K562 (cell line): ENCODE data around the gene EEF1A1. TPM values are rescaled to one million over a fixed set of nuclear protein-coding genes. Genes with fewer than 3 reads are reported as not detected.
A peak's percentile ranks its signal among the peaks of the same experiment; 100 is the strongest.

Experiments used
- CBX5 ChIP-seq: IDR thresholded peaks from 2 replicates; pipeline ENCODE4 v1.6.1; 2014; ENCODE audit warnings: low read depth, borderline replicate concordance
- FOXK1 ChIP-seq: sonication (generic); formaldehyde crosslinking; IDR thresholded peaks from 2 replicates; pipeline ENCODE4 v1.8.0; 2022; ENCODE audit warnings: missing genetic modification reagents, mild to moderate bottlenecking, borderline replicate concordance
- ID3 ChIP-seq, 2 experiments: fragments of 250-450 bp in 1 of 2; fragments of 450-650 bp in 1 of 2; sonication (Bioruptor Pico) in 1 of 2; IDR thresholded peaks; 2 replicates each; pipeline versions ENCODE4 v1.6.1 to v1.8.0; 2016 to 2021; ENCODE audit warnings: mild to moderate bottlenecking in 2 of 2, moderate library complexity in 2 of 2, missing compliant biosample characterization in 1 of 2, missing genetic modification characterization in 1 of 2
- ILK ChIP-seq: fragments of 450-650 bp; IDR thresholded peaks from 2 replicates; pipeline ENCODE4 v1.6.1; 2016; ENCODE audit warnings: missing genetic modification characterization, low read depth, mild to moderate bottlenecking, missing compliant biosample characterization, moderate library complexity, borderline replicate concordance
- MAX ChIP-seq: sonication (generic); formaldehyde crosslinking; IDR thresholded peaks from 2 replicates; pipeline ENCODE4 v1.9.0; 2022; ENCODE audit warnings: mild to moderate bottlenecking, missing genetic modification reagents
- MXI1 ChIP-seq: IDR thresholded peaks from 2 replicates; pipeline ENCODE4 v1.6.1; 2011; ENCODE audit warnings: low read depth, mild to moderate bottlenecking, improper control_type of control experiment, low read length
- PURB ChIP-seq: sonication (generic); formaldehyde crosslinking; IDR thresholded peaks from 2 replicates; pipeline ENCODE4 v1.9.0; 2021; ENCODE audit warnings: low read depth, mild to moderate bottlenecking, missing genetic modification reagents
- SIN3A ChIP-seq, 2 experiments: fragments of 150-350 bp in 1 of 2; IDR thresholded peaks; 2 replicates each; pipeline ENCODE4 v1.6.1; 2011 to 2016; ENCODE audit warnings: borderline replicate concordance in 2 of 2, low read depth in 2 of 2, low read length in 2 of 2, mild to moderate bottlenecking in 2 of 2, moderate library complexity in 2 of 2; ENCODE audit not compliant: control insufficient read depth in 1 of 2
- TAF9B ChIP-seq: fragments of 450-650 bp; IDR thresholded peaks from 2 replicates; pipeline ENCODE4 v1.6.1; 2018; ENCODE audit warnings: mild to moderate bottlenecking; ENCODE audit not compliant: partially characterized antibody
- TEAD4 ChIP-seq, 2 experiments: sonication (generic) in 1 of 2; formaldehyde crosslinking in 1 of 2; IDR thresholded peaks; 2 replicates each; pipeline versions ENCODE4 v1.6.1 to v1.8.0; 2012 to 2022; ENCODE audit warnings: borderline replicate concordance in 1 of 2, inconsistent platforms in 1 of 2, low read length in 1 of 2, mild to moderate bottlenecking in 1 of 2, missing genetic modification reagents in 1 of 2
- THRAP3 ChIP-seq: fragments of 450-650 bp; IDR thresholded peaks from 2 replicates; pipeline ENCODE4 v1.6.1; 2016; ENCODE audit warnings: mild to moderate bottlenecking, inconsistent platforms, borderline replicate concordance
- ZNF277 ChIP-seq: fragments of 250-450 bp; sonication (Bioruptor Pico); IDR thresholded peaks from 2 replicates; pipeline ENCODE4 v1.8.0; 2022; ENCODE audit warnings: inconsistent platforms, mild to moderate bottlenecking, moderate library complexity, borderline replicate concordance
- ZNF280B ChIP-seq: fragments of 250-450 bp; sonication (Bioruptor Pico); IDR thresholded peaks from 2 replicates; pipeline ENCODE4 v1.5.1; 2021; ENCODE audit warnings: mild to moderate bottlenecking
- polyA plus RNA-seq, 8 experiments: library from polyadenylated mRNA; depleted of rRNA in 4 of 8; stranded (reverse) in 5 of 8; unstranded in 3 of 8; fragments of >200 nt; fragmentation: Nextera tagmentation in 2 of 8; fragmentation: Illumina TruSeq in 1 of 8; extraction: Ambion mirVana in 2 of 8; extraction: Trizol in 1 of 8; gene quantifications; 2 replicates each; pipeline versions ENCODE4 v1.2.1 to v1.2.3, GENCODE V29; 2011 to 2014; ENCODE audit warnings: inconsistent platforms in 1 of 8, missing spikeins in 1 of 8
- total RNA-seq, 7 experiments: library from RNA; depleted of rRNA in 6 of 7; stranded (reverse); fragments of >200 nt in 6 of 7; fragmentation: Illumina TruSeq in 2 of 7; extraction: Trizol in 2 of 7; gene quantifications; 2 replicates each; pipeline versions ENCODE4 v1.2.1 to v1.2.3, GENCODE V29; 2011 to 2021; ENCODE audit warnings: low replicate concordance in 1 of 7

The EEF1A1 gene
- total and polyA plus RNA-seq, 9 of the 15 experiments (the other 6 are each of a cell fraction or from before 2014, with no cell fraction given): 6,453 to 17,323 (median 11,082) TPM

- TF ChIP-seq MAX: peak; percentile 97
- TF ChIP-seq ID3 (CRISPR knock-in tag; IDR thresholded peaks at IDR 0.05): no peak
- peak; percentile 58; the same call in 1 of the 2 replicates for TF ChIP-seq ID3 (tag; IDR thresholded peaks at IDR 0.05)
- 0 out of 2 replicates have a peak, but pooled peaks have one; percentile 8 for TF ChIP-seq MXI1
- TF ChIP-seq ZNF277 (CRISPR knock-in tag): no peak
- no peak for TF ChIP-seq CBX5
- TF ChIP-seq THRAP3: no peak
- TF ChIP-seq ZNF280B (CRISPR knock-in tag): no peak
- no peak for TF ChIP-seq PURB
- TF ChIP-seq TEAD4 (IDR thresholded peaks at IDR 0.05; ENCODE audit: low read length): peak; percentile 79
- peak; percentile 78; the same call in 1 of the 2 replicates for TF ChIP-seq TEAD4 (CRISPR knock-in tag; IDR thresholded peaks at IDR 0.05; ENCODE audit: borderline replicate concordance)
- TF ChIP-seq FOXK1: no peak; the same call in 1 of the 2 replicates
- TF ChIP-seq TAF9B: peak; percentile 98
- TF ChIP-seq SIN3A (IDR thresholded peaks at IDR 0.05; ENCODE audit: borderline replicate concordance in 2 of 2, control insufficient read depth in 1 of 2, low read depth in 2 of 2, low read length in 2 of 2): peak; percentile 88 to 89
- no peak for TF ChIP-seq ILK (tag)
These were observed at the start of gene EEF1A1 (continued) for GRCh38 chr6:73520688-73521350.
